Trophoblast cell (in vitro differentiated cells and primary cell): ENCODE measurements around the gene WNT7B.

Source experiments
- DNase-seq, 2 donors: peaks; one replicate each; pipeline ENCODE4 v3.0.0-alpha.2; 2016
- H2AFZ ChIP-seq: 2 replicates; pipeline ENCODE4 v1.6.1; 2013; ENCODE audit warnings: low read length, moderate library complexity, mild to moderate bottlenecking; ENCODE audit not compliant: insufficient read depth, poor library complexity
- H2AK5ac ChIP-seq: 2 replicates; pipeline ENCODE4 v1.6.1; 2013; ENCODE audit warnings: mild to moderate bottlenecking, low read length
- H2BK120ac ChIP-seq: 2 replicates; pipeline ENCODE4 v1.6.1; 2013; ENCODE audit warnings: low read length, mild to moderate bottlenecking, moderate library complexity; ENCODE audit not compliant: insufficient read depth, poor library complexity
- H2BK12ac ChIP-seq: 2 replicates; pipeline ENCODE4 v1.6.1; 2013; ENCODE audit warnings: mild to moderate bottlenecking, low read length, moderate library complexity
- H2BK5ac ChIP-seq: 2 replicates; pipeline ENCODE4 v1.6.1; 2013; ENCODE audit warnings: low read length, low read depth, moderate library complexity, mild to moderate bottlenecking; ENCODE audit not compliant: poor library complexity
- H3K14ac ChIP-seq: 2 replicates; pipeline ENCODE4 v1.6.1; 2013; ENCODE audit warnings: mild to moderate bottlenecking, low read length
- H3K18ac ChIP-seq: 2 replicates; pipeline ENCODE4 v1.6.1; 2013; ENCODE audit warnings: mild to moderate bottlenecking, low read length
- H3K23ac ChIP-seq: 2 replicates; pipeline ENCODE4 v1.6.1; 2013; ENCODE audit warnings: low read length
- H3K27ac ChIP-seq: 2 replicates; pipeline ENCODE4 v1.5.1; 2013; ENCODE audit warnings: low read depth, mild to moderate bottlenecking, inconsistent platforms, low read length, moderate library complexity
- H3K27me3 ChIP-seq: 2 replicates; pipeline ENCODE4 v1.6.1; 2013; ENCODE audit warnings: inconsistent platforms, mild to moderate bottlenecking, low read length, moderate library complexity; ENCODE audit not compliant: insufficient read depth
- H3K36me3 ChIP-seq, 2 experiments: 1 replicate in 1 of 2; 2 replicates in 1 of 2; pipeline ENCODE4 v1.6.1; 2013; ENCODE audit warnings: low read length in 2 of 2, mild to moderate bottlenecking in 2 of 2, moderate library complexity in 1 of 2; ENCODE audit not compliant: insufficient read depth in 2 of 2, control insufficient read depth in 1 of 2
- H3K4ac ChIP-seq: 2 replicates; pipeline ENCODE4 v1.6.1; 2013; ENCODE audit warnings: low read depth, mild to moderate bottlenecking, low read length, moderate library complexity
- H3K4me1 ChIP-seq, 2 experiments: 1 replicate in 1 of 2; 2 replicates in 1 of 2; pipeline ENCODE4 v1.6.1; 2013; ENCODE audit warnings: low read length in 2 of 2, mild to moderate bottlenecking in 2 of 2, moderate library complexity in 1 of 2; ENCODE audit not compliant: insufficient read depth in 2 of 2, control insufficient read depth in 1 of 2
- H3K4me2 ChIP-seq: 2 replicates; pipeline ENCODE4 v1.6.1; 2013; ENCODE audit warnings: inconsistent platforms, mild to moderate bottlenecking, low read length, moderate library complexity
- H3K4me3 ChIP-seq: 2 replicates; pipeline ENCODE4 v1.5.1; 2013; ENCODE audit warnings: mild to moderate bottlenecking, low read depth, low read length, inconsistent platforms
- H3K79me1 ChIP-seq: one replicate; pipeline ENCODE4 v1.6.1; 2013; ENCODE audit warnings: low read length
- H3K79me2 ChIP-seq: 2 replicates; pipeline ENCODE4 v1.6.1; 2013; ENCODE audit warnings: low read length, mild to moderate bottlenecking; ENCODE audit not compliant: control insufficient read depth, insufficient read depth, poor library complexity
- H3K9ac ChIP-seq: 2 replicates; pipeline ENCODE4 v1.6.1; 2013; ENCODE audit warnings: mild to moderate bottlenecking, low read length
- H3K9me3 ChIP-seq: 2 replicates; pipeline ENCODE4 v1.6.1; 2013; ENCODE audit warnings: low read depth, mild to moderate bottlenecking, control low read depth, inconsistent platforms, low read length; ENCODE audit not compliant: insufficient read depth
- H4K12ac ChIP-seq: 2 replicates; pipeline ENCODE4 v1.6.1; 2013; ENCODE audit warnings: low read depth, mild to moderate bottlenecking, low read length, moderate library complexity
- H4K8ac ChIP-seq: 2 replicates; pipeline ENCODE4 v1.6.1; 2013; ENCODE audit warnings: low read depth, mild to moderate bottlenecking, low read length, moderate library complexity
- H4K91ac ChIP-seq: one replicate; pipeline ENCODE4 v1.6.1; 2013; ENCODE audit warnings: low read depth, mild to moderate bottlenecking, low read length, moderate library complexity
- WGBS: extraction: QIAGEN DNeasy Blood & Tissue Kit; methylation state at CpG from one replicate; pipeline ENCODE4 v1.1.7; 2013; ENCODE audit warnings: missing lambda C conversion rate; ENCODE audit not compliant: insufficient read length, insufficient coverage; ENCODE audit errors: extremely low coverage; 5-methylcytosine and 5-hydroxymethylcytosine counted together

Gene WNT7B

DNA sequence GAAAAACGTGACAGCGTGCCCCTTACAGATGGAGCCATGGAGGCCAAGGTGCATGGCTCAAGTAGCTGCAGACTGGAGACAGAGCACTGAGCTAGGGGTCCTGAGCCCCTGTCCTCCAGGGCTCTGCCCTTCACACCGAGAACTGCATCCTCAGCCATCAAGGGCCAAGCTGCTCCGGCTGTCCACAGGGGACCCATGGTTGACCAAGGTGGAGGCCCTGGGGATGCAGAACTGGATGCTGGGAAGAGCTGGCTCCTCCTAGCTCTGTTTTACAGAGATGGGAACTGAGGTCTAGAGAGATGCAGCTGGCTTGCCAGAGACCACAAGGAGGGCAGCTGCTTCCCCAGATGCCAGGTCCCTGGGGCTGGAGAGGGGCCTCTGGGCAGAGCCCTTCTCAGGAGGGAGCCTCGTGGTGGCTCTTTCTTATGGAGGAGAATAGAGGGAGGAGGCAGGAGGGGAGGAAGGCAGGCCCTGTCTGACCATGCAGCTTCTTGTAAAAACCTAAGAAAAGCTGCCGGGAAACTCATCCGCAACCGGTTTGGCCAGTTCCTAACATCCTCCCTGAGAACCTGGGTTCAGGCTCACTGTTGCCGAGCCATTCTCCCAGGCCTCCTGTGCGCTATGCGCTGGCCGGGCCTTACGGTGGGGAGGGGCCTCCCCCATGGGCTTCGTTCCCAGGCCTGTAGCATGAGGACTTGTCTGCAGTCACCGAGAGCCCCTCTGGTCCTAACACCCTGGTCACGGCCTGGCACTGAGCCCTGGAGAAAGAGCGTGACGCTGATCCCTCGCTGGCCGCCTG lies 80.6 kb downstream of the WNT7B start:
- Histone ChIP-seq H3K79me2 (peaks cover 4% of the 10 kb centered on the region), H4K8ac (peak overlapping the region; percentile 75), H2BK12ac (peak overlapping the region; percentile 67), H2BK5ac (peak overlapping the region; percentile 18), H3K27ac (no peak overlapping the region), H3K36me3 (no peaks in the 10 kb centered on the region), H2AFZ (peak overlapping the region; percentile 14), H3K79me1 (peaks cover 15% of the 10 kb centered on the region), H3K4ac (no peak overlapping the region), H2BK120ac (peak overlapping the region; percentile 82), H2AK5ac (peak overlapping the region; percentile 36), H3K9me3 (peaks cover 1% of the 10 kb centered on the region), H3K27me3 (no peaks in the 10 kb centered on the region), H3K9ac (no peak overlapping the region), H3K4me3 (no peak overlapping the region), H3K18ac (peak overlapping the region; percentile 28), H3K4me1 (peaks cover 18 to 22% of the 10 kb centered on the region in 2 experiments), H3K23ac (no peak overlapping the region), H3K14ac (peak overlapping the region; percentile 52), H4K12ac (peak overlapping the region; percentile 58), H4K91ac (peak overlapping the region; percentile 74), H3K4me2 (peak overlapping the region; percentile 9)
- no CpG with 5 or more reads among the region's 20 CpGs for WGBS
- DNase-seq: peak; percentile 54 to 64

DNA sequence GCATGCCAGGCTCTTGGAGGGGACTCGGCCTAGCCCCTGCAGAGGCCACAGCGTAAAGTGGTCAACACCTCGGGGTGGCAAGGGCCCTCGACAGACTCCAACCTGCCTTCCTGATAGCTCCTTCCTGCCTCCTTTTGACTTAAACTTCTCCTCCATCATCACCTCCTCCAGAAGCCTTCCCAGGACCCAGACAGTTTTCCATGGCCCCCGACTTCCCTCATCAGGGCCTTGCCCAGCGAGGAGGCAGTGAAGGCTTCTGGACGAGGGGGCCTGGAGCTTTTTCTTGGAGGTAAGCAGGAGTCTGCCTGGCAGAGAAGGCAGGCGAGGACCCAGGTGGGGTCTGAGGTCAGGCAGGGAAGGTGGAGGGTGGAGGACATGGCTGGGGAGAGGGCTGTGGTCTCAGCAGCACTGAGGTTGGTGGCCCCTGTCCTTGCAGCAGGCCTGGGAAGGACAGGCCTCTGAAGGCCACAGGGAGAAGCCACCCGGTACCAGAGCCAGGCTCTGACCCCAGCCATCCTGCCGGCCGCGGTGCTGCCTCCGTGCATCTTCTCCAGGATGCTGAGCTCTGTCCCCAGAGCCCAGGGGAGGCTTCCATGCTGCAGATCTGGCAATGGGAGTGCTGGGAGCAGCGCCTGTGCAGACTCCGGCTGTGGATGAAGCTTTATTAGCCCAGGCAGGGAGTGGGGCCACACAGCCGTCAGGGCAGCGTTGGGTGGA lies 81.4 kb downstream of the WNT7B start:
- Histone ChIP-seq H3K18ac (peak overlapping the region; percentile 0), H2BK5ac (no peak overlapping the region), H3K4me1 (peaks cover 18 to 22% of the 10 kb centered on the region in 2 experiments), H2BK120ac (no peak overlapping the region), H3K4me3 (no peak overlapping the region), H3K79me1 (peaks cover 15% of the 10 kb centered on the region), H4K91ac (peak overlapping the region; percentile 73), H3K9me3 (peaks cover 1% of the 10 kb centered on the region), H3K14ac (peak overlapping the region; percentile 9), H2AK5ac (peak overlapping the region; percentile 28), H3K9ac (no peak overlapping the region), H3K4me2 (no peak overlapping the region), H3K23ac (no peak overlapping the region), H2AFZ (no peak overlapping the region), H3K27me3 (no peaks in the 10 kb centered on the region), H4K8ac (no peak overlapping the region), H3K27ac (no peak overlapping the region), H4K12ac (no peak overlapping the region), H3K79me2 (peaks cover 4% of the 10 kb centered on the region), H3K4ac (no peak overlapping the region), H2BK12ac (peak overlapping the region; percentile 67), H3K36me3 (no peaks in the 10 kb centered on the region)
- WGBS: no CpG with 5 or more reads among the region's 17 CpGs
- no peak for DNase-seq

DNA sequence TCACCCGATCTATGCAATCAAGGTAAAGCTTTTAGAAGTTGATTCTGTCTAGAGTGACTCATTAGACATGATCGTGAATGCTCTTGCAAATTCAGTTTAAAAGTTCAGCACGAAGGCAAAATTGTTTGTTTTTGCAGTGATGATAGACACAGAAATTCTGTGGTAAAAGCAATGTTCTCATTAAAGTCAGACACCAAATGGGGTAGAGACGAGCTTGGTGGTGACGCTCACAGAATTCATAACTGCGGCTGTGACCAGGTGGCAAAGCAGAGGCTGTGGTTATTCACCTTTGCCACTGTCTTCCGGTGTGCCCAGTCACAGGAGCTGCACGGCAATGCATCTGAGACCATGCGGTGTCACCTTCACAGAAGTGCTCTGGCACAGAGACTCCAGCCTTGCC lies 83.4 kb downstream of the WNT7B start:
- Histone ChIP-seq H2BK120ac (no peak overlapping the region), H4K12ac (no peak overlapping the region), H3K27ac (no peak overlapping the region), H3K79me1 (peaks cover 15% of the 10 kb centered on the region), H4K91ac (no peak overlapping the region), H2AFZ (no peak overlapping the region), H3K9me3 (no peaks in the 10 kb centered on the region), H4K8ac (no peak overlapping the region), H3K4me3 (no peak overlapping the region), H3K23ac (no peak overlapping the region), H3K27me3 (no peaks in the 10 kb centered on the region), H3K14ac (no peak overlapping the region), H3K4me1 (peaks cover 18 to 22% of the 10 kb centered on the region in 2 experiments), H2BK5ac (no peak overlapping the region), H3K18ac (no peak overlapping the region), H3K9ac (no peak overlapping the region), H3K36me3 (no peaks in the 10 kb centered on the region), H2BK12ac (no peak overlapping the region), H3K79me2 (peaks cover 4% of the 10 kb centered on the region), H2AK5ac (no peak overlapping the region), H3K4me2 (no peak overlapping the region), H3K4ac (no peak overlapping the region)
- DNase-seq: no peak
- WGBS: no CpG with 5 or more reads among the region's 9 CpGs

DNA sequence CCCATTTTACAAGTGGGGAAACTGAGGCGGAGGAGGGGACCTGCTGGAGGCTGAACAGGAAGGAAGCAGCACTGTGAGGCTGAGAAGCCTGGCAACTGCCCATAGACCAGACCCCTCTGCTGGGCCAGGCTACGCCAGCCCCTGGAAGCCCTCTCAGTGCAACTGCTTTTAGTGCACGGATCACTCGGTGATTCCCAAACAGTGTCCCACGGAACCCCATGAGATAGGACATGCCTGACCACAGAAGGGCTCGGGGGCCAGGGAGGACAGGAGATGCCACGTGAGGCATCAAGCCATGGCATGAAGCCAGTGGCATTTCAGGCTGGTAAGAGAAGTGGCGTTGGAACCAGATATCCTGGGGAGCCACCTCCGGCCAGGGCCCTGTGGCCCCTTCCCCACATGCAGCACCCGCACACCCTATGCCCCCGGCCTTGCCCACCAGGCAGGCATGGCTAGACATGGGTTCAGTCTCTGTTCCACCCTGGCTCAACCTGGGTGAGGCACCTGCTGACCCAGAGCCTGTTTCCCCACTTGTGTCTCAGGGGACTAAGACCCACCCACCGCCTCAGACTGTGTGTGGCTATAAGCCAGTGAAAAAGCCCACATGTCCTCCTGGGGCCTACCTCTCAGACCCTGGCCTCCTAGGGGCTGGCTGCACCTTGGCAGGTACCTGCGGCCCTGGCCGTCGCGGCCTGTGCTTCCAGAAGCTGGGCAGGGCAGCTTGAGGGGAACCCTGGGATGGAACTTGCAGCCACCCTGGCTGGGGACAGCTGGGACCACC lies 84.1 kb downstream of the WNT7B start:
- no peak overlapping the region for H2BK12ac ChIP-seq
- H3K4ac ChIP-seq: no peak overlapping the region
- H3K79me1 ChIP-seq: peaks cover 15% of the 10 kb centered on the region
- no peak overlapping the region for H2AFZ ChIP-seq
- H2BK5ac ChIP-seq: no peak overlapping the region
- H4K8ac ChIP-seq: no peak overlapping the region
- WGBS: no CpG with 5 or more reads among the region's 16 CpGs
- H3K27ac ChIP-seq: no peak overlapping the region
- H3K9me3 ChIP-seq: no peaks in the 10 kb centered on the region
- no peaks in the 10 kb centered on the region for H3K27me3 ChIP-seq
- H2AK5ac ChIP-seq: no peak overlapping the region
- H3K4me1 ChIP-seq: peaks cover 17 to 21% of the 10 kb centered on the region in 2 experiments
- H3K18ac ChIP-seq: no peak overlapping the region
- no peak overlapping the region for H3K9ac ChIP-seq
- no peak overlapping the region for H3K14ac ChIP-seq
- no peak overlapping the region for H3K23ac ChIP-seq
- no peaks in the 10 kb centered on the region for H3K36me3 ChIP-seq
- H3K4me2 ChIP-seq: no peak overlapping the region
- no peak overlapping the region for H4K91ac ChIP-seq
- H4K12ac ChIP-seq: no peak overlapping the region
- DNase-seq: no peak
- no peak overlapping the region for H3K4me3 ChIP-seq
- H2BK120ac ChIP-seq: no peak overlapping the region
- peaks cover 4% of the 10 kb centered on the region for H3K79me2 ChIP-seq
